Measurements from ENCODE around the gene C14orf180.

DNA sequence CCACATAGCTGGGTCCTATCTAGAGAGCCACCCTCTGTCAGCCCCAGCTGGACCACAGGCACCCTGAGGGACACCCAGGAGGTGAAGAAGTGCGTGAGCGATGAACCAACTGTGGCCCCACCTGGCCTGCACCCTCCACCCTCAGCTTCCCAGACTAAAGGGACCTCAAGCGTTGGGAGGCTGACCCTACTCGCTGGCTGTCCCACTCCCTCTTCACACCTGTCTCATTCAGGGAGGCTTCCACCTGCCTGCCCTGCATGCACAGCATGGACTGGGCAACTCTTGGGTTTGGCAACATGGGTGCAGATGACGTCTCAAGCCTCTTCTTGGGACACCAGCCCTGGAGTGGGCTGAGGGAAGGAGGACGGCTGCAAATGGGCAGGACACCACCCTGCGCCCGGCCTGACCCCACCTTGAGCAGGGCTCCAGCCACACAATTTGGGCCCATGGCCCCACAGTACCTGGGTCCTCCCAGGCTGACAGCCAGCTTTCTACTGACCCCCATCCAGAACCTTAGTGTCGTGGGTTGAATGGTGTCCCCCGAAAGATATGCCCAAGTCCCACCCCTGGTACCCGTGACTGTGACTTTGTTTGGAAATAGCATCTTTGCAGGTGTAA lies 22.9 kb downstream of the C14orf180 start:
- TF ChIP-seq, protein P1, sequence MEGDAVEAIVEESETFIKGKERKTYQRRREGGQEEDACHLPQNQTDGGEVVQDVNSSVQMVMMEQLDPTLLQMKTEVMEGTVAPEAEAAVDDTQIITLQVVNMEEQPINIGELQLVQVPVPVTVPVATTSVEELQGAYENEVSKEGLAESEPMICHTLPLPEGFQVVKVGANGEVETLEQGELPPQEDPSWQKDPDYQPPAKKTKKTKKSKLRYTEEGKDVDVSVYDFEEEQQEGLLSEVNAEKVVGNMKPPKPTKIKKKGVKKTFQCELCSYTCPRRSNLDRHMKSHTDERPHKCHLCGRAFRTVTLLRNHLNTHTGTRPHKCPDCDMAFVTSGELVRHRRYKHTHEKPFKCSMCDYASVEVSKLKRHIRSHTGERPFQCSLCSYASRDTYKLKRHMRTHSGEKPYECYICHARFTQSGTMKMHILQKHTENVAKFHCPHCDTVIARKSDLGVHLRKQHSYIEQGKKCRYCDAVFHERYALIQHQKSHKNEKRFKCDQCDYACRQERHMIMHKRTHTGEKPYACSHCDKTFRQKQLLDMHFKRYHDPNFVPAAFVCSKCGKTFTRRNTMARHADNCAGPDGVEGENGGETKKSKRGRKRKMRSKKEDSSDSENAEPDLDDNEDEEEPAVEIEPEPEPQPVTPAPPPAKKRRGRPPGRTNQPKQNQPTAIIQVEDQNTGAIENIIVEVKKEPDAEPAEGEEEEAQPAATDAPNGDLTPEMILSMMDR (conservative IDR thresholded peaks at IDR 0.05; ENCODE audit: low read length), result no peak
- TF ChIP-seq EZH2phosphoT487 (IDR thresholded peaks at IDR 0.05; ENCODE audit: borderline replicate concordance, low read depth, low read length), result no peak
